HG02759 (cell line): ENCODE results near the gene CH25H.
"Not testable (repeated sequence)": the region's sequence is repeated elsewhere in the genome, so short reads cannot be mapped to it uniquely, and the experiment has no call there.

ENCODE experiments used
- ATAC-seq: cut with Tn5 transposase; IDR thresholded peaks from one replicate; pipeline ENCODE4 v1.9.1; 2021; ENCODE audit warnings: mild to moderate bottlenecking, moderate library complexity; ENCODE audit not compliant: unreplicated experiment

CH25H gene

DNA sequence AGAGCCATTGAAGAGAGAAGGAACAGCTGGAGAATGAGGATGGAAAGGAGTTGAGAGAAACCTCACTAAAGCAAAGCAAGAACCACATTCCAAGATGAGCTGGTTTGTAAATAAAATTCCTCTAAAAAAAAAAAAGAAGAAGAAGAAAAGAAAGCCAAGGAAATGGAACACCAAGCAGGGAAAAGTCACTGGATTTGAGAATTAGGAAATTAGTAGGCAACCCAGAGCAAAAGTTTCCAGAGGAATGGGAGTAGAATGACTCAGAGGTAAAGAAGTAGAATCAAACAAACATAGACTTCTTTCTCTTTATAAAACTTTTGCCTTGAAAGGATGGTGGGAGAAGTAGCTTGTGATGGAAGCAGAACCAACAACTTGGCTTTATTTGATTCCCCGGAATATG, 3.9 kb downstream of the CH25H start:
- no peak for ATAC-seq

DNA sequence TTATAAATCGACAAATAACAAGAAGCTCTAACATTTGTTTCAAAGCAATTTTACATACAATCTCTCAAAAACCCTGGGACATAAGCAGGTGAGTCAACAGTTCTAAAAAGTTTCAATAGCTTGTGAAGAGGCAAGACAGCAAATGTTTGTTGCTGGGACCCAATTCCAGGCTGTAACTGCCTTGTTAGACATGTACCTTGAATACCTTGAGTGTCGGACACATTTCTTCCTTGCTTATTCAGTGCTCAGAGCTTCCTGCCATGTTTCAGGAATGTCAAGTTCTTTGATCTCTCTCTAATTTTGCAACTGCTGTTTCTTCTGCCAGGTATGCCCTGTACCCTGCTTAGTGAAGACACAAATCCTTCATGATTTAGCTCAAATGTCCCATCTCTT, 5.1 kb downstream of the CH25H start:
- ATAC-seq: no peak

DNA sequence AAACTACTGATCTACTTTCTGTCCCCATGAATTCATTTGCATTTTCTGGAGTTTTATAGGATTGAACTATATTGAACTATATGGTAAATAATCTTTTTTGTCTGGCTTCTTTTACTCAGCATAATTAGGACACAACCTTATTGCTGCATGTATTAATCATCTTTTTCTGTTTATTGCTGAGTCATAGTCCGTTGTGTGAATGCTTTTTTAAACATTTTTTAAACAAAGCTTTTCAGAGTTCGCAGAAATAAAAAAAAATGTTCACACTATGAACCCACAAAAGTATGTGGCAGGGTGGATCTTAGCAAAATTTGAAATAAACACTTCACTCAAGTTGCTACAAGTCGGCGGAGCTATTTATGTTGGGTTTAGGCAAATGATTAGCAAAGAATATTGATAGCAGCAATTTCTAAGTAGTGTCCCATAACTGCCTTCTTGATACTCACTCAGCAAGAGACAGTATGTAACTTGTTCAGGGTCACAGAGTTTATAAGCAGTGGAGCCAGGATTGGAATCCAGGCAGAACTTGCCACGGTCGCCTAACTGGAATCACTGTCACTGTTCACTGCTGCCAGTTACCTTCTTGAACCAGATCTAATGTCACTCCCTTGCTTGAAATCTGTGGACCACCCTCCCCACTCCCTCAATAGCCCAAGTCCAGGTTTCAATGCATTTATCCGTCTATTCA, 5.6 kb downstream of the CH25H start:
- no peak for ATAC-seq

DNA sequence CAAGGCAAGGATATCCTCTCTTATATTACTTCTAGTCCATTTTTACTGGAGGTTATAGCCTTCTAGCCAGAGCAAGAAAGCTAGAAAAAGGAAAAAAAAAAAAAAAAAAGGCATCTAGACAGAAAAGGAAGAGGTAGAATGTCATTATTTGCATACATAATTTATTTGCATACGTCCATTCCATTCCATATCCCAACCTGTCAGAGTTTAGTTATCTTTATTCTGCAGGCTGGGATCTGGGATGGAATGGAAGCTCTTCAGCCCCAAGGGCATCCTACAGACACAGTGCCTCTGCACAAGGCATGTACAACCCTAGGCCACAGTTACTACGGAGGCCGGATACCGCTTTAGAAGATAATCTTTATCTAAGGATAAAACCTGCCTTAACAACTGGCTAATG, 9.6 kb downstream of the CH25H start:
- no peak for ATAC-seq

DNA sequence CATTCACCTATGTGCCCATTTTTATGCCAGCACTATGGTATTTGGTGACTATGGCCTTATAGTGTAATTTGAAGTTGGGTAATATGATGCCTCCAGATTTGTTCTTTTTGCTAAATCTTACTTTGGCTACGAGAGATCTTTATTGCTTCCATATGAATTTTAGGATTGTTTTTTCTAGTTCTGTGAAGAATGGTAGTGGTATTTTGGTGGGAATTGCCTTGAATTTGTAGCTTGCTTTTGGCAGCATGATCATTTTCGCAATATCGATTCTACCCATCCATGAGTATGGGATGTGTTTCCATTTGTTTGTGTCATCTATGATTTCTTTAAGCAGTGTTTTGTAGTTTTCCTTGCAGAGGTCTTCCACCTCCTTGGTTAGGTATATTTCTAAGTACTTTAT, 15.8 kb downstream of the CH25H start:
- ATAC-seq: not testable (repeated sequence)

GRCh38 chr10:89189211-89189734, 17.8 kb downstream of the CH25H start:
- ATAC-seq: no peak

- no peak for ATAC-seq
Observed at GRCh38 chr10:89185658-89186057, 21.5 kb downstream of the CH25H start.

GRCh38 chr10:89184638-89185037, 22.5 kb downstream of the CH25H start:
- no peak for ATAC-seq

GRCh38 chr10:89183571-89183970, 23.5 kb downstream of the CH25H start:
- no peak for ATAC-seq

DNA sequence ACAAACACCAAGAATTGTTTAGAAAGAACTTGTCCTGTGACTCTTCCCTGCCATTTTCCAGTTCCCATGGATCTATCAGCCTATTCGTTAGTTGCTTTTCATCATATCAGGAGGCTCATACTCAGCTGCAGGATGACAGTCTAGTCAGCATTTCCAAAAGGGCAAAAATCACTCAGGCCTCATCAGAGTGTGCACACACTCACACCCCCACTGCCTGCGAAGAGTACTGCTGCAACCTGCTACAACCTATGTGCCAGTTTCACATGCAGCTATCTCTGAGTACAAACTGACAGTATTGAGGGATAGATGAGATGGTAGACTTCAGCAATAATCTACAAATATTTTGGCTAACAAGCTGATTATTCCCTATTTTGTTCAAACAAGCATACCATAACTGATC, 24.2 kb downstream of the CH25H start:
- ATAC-seq: no peak

- no peak for ATAC-seq
Observed at GRCh38 chr10:89175816-89176215, 31.3 kb downstream of the CH25H start.

DNA sequence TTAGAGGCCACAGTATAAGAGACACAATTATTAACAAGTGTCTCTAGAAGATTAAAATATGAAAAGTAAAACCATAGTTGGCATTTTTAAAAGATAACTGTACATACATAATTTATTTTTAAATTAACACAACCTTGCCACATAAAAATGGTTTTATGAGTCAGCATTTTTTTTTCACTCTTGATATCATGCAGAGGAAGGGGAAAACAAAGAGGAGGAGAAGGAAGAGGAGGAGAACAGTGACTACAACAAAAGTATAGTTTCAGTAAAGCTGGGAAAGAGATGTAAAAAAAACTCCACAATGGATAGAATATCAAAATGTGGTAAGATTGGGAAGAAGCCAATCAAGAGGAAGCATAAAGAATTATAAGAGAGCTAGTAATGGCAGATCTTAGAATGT, 34.0 kb downstream of the CH25H start:
- no peak for ATAC-seq

DNA sequence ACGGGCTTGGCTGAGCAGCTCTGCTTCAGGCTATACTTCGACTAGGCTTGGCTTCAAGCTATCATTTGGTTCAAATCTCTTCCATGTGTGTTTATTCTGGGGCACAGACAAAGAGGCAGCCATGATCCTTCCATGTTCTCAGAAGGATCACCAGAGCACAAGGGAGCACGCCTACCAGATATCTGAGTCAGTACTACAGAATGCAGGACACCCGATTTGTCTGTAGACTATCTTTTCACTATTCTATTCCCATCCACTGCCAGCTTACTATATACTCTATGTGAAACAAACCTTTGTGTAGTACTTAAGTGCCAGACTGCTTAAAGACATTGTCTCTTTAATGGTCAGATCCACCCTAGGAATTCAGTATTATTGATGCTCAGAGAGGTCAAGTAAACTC, 35.1 kb downstream of the CH25H start:
- no peak for ATAC-seq

DNA sequence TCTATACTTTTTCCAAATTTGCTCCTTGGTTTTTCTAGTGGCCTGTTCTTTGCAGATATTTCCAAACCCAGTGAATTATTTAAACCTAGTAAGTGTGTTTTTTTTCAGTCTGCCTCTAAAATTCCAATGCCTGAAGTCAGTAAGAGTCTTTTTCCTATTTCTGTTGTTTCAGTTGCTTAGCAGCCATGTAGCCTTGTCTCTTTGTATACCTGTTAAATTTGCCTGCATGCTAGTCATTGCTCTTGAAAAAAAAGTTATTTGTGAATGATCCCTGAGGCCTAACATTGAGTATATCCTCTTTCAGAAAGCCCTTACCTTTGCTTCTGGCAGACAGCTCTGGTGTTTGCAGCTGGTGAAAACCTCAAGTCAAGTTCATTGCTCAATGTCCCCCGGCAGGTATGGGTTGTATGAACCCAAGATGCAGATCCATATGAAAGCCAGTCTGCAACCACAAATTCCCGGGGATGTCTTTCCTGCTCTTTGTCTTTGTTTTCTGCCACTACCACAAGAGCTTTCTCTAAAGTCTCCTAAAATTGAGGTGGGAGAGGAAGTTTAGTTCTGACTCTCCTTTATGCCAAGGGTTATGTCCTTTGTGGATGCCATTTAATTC, 35.7 kb downstream of the CH25H start:
- ATAC-seq: no peak

DNA sequence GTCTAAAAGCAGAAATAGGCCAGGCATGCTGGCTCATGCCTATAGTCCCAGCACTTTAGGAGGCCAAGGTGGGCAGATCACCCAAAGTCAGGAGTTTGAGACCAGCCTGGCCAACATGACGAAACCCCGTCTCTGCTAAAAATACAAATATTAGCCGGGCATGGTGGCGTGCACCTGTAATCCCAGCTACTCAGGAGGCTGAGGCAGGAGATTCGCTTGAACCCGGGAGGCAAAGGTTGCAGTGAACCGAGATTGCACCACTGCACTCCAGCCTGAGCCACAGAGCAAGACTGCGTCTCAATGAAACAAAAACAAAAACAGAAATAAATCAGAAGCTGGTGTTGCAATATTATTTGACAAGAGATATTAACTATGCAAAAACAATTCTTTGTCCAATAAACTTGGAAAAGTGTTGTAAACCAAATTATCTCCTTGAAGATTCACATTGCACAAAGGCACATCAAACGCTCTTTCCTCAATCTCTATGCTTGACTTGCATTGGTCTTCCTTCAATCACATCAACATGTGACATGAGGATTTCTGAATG, 38.7 kb downstream of the CH25H start:
- ATAC-seq: not testable (repeated sequence)

DNA sequence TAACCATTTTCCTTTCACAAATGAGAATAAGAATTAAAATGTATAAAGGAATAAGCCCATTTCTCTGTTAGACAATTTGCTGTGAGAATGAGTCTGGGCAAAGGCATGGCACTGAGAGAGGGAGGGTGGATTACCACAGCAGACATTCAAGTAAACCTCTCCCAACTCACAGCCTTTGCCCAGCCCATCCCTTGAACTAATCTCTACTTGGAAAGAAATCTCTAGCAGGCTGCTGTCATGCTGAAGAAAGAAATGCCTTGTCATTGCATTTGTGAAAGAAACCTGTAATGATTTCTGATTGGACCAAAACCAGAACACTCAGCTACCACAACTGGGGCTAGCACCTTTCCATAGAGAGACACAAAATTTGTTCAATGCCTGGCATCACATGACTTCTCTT, 39.2 kb downstream of the CH25H start:
- no peak for ATAC-seq

- no peak for ATAC-seq
Observed at GRCh38 chr10:89165923-89166322, 41.2 kb downstream of the CH25H start.

DNA sequence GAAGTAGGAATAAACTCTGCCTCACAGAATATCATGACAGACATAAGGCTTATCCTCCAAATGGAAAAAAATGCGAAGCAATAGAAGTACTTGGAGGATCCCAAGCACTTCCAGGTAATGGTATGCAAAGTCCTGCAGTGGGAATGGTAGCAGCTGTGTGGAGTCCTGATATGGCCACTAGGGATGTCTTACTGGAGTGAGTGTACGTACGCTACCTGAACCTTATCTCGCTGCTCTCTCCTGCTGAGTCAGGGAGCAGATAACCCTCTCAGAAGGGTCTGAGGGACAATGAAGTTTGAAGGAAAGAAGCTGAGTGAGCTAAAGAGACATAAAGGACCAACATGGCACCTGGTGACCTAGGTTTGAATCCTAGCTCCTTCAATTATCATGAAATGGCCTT, 42.2 kb downstream of the CH25H start:
- no peak for ATAC-seq

DNA sequence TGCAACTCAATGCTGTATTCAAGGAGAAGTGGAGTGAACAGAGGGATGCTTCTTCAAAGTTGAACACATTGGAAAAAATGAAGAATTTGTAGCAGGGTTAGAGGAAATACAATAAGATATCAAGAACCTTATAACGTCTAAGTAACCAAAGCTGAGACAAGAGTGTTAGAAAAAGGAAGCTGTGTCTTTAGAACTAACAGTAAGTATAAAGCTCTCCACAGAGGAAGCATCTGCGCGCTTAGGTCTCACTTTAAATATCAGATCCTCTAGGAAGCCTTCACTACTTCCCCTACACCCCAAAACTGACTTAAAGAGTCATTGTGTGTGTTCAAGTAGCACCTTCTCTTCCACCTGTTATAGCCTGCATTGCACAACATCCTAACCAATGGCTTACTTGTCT, 43.0 kb downstream of the CH25H start:
- ATAC-seq: peak; percentile 10

DNA sequence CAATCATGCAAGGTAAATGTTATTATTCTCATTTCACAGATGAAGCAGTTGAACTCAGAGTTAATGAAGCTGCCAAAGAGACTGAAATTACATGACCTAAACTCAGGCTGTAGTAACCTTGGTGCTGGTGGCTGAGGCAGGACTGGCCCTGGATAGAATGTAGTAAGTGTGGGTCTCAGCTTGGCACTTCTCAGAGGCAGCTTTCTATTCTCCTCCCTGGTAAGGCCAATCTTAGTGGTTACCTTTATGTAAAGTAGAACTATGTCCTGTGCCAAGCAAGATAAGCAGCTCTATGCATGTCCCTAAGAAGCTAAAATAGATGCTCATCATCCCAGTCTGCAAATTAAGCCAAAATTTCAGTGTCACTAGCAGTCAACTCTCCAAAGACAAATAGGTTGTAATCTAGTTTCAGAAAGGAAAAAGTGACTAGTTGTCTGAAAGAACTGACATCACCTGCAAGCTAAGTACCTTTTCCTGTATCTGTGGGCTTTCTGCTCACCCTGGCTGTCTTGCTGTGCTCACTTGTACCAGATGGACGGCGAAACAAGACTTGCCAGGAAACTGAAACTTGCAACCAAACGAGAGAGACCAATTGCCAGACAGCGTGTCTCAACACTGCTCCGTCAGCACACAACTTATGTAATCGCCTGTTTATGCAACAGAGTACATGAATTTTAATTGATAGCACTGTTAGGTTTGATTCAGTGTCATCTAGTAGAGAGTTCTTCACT, 43.7 kb downstream of the CH25H start:
- peak; percentile 99 for ATAC-seq

DNA sequence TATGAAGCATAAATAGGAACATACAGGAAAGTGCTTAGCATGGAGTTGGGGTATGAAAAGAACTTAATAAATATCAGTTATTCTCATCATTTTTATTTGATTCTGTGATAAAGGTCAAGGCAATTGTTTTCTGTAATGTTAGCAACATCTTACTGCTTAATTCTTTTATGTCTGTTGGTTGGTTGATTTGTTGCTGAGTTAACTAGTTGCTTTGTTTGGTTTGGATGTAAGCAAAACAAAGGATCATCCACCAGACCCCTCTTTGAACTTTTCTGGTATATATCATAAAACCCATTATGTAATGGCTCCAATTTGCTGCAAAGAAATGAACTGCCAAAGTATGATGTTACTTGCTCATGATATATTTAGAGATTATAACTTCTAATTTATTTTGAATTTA, 44.5 kb downstream of the CH25H start:
- no peak for ATAC-seq

DNA sequence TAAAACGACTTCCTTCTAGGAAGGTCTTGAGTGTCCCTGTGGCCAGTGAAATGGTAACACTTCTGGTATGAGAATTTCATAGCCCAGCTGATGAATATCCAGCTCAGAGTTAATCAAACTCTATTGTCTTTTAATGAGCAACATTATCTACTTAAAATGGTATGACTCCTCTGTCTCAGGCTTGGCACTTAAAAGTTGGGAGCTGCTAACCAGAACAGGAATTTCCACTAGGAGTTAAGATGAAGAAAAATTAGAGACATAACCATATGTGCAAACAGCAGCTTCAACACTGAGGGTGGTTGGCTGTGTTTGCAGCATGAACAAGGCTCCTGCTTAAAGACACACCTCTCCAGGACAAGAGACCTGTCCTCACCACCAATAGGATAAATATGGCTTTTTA, 46.8 kb downstream of the CH25H start:
- no peak for ATAC-seq
